GM23338 (cell line): ENCODE results near the gene MYO5B.

Source experiments
- CTCF ChIP-seq, 2 experiments: fragments of 200-600 bp in 1 of 2; sonication (generic) in 1 of 2; conservative IDR thresholded peaks; 2 replicates each; pipeline versions ENCODE4 v1.5.1 to v1.6.1; 2016 to 2017; ENCODE audit warnings: antibody characterized with exemption in 2 of 2, low read depth in 2 of 2, mild to moderate bottlenecking in 2 of 2, moderate library complexity in 1 of 2
- EZH2phosphoT487 ChIP-seq: fragments of 200-600 bp; sonication (generic); IDR thresholded peaks from one replicate; pipeline ENCODE4 v1.8.1; 2018; ENCODE audit warnings: antibody characterized with exemption; ENCODE audit not compliant: unreplicated experiment
- POLR2AphosphoS5 ChIP-seq: IDR thresholded peaks from 2 replicates; pipeline ENCODE4 v1.6.1; 2016; ENCODE audit warnings: antibody characterized with exemption, low read depth
- ZNF331 ChIP-seq: fragments of 250-450 bp; sonication (Bioruptor Pico); IDR thresholded peaks from 2 replicates; pipeline ENCODE4 v1.5.0; 2020; ENCODE audit warnings: low read depth, mild to moderate bottlenecking, moderate library complexity

- TF ChIP-seq CTCF (conservative IDR thresholded peaks at IDR 0.05; ENCODE audit: low read depth in 2 of 2) (no peak), ZNF331 (CRISPR knock-in tag) (no peak), EZH2phosphoT487 (no peak), POLR2AphosphoS5 (no peak)
Measured at GRCh38 chr18:49970319-49970718, 224.6 kb downstream of the MYO5B start.
